Mucosa of descending colon (tissue), 3 donors: ENCODE data around the gene KDM7A. TPM values are rescaled to one million over a fixed set of nuclear protein-coding genes. Genes with fewer than 3 reads are reported as not detected.
A peak's percentile ranks its signal among the peaks of the same experiment; 100 is the strongest.
"Not testable (repeated sequence)": the region's sequence is repeated elsewhere in the genome, so short reads cannot be mapped to it uniquely, and the experiment has no call there.

Experiments used
- ATAC-seq: fragments of 200-7000 bp; cut with Tn5 transposase; one replicate; pipeline ENCODE4 v1.9.1; 2020; ENCODE audit warnings: mild to moderate bottlenecking, moderate library complexity
- DNase-seq, 3 donors: peaks; one replicate each; pipeline ENCODE4 v3.0.0-alpha.2; 2020
- H3K36me3 ChIP-seq: fragments of 200-600 bp; one replicate; pipeline ENCODE4 v1.8.0; 2021; ENCODE audit warnings: low read depth, mild to moderate bottlenecking
- H3K4me1 ChIP-seq: fragments of 200-600 bp; one replicate; pipeline ENCODE4 v1.8.0; 2021; ENCODE audit warnings: low read depth, mild to moderate bottlenecking
- H3K4me3 ChIP-seq: fragments of 200-600 bp; one replicate; pipeline ENCODE4 v1.8.0; 2021; ENCODE audit warnings: mild to moderate bottlenecking
- H3K9me3 ChIP-seq: fragments of 200-600 bp; one replicate; pipeline ENCODE4 v1.8.0; 2021; ENCODE audit warnings: mild to moderate bottlenecking
- intact Hi-C, 2 donors: fragments of 100-400 bp; cut with DNase I in 1 of 2; cut with micrococcal nuclease in 1 of 2; formaldehyde crosslinking; loops; one replicate each; pipeline versions ENCODE4 v1.11.0 to v1.11.1; 2022; cut with DNase I, micrococcal nuclease
- total RNA-seq, 3 donors: library from RNA; stranded (reverse); fragmentation: NEBNext Ultra II Directional in 2 of 3; extraction: Animal tissue kit (Norgen Biotek cat#: 25700) in 2 of 3; gene quantifications; one replicate each; pipeline versions ENCODE4 v1.2.1 to v1.2.4, GENCODE V29; 2021 to 2023
- TF ChIP-seq, protein P1 (sequence below): fragments of 200-600 bp; IDR thresholded peaks from one replicate; pipeline ENCODE4 v1.8.0; 2022; ENCODE audit warnings: antibody characterized with exemption, mild to moderate bottlenecking
- donor health status: DM: no; HTN: no; CAD: no; lungs with moderate emphysema.
- donor health status: DM: no; HTN: no; CAD: no.
- donor health status: DM: no; HTN: yes; CAD: no.

The KDM7A gene
- total RNA-seq, 3 donors from 2014 or later = 27.4 to 45.4 (median 27.9) TPM

DNA sequence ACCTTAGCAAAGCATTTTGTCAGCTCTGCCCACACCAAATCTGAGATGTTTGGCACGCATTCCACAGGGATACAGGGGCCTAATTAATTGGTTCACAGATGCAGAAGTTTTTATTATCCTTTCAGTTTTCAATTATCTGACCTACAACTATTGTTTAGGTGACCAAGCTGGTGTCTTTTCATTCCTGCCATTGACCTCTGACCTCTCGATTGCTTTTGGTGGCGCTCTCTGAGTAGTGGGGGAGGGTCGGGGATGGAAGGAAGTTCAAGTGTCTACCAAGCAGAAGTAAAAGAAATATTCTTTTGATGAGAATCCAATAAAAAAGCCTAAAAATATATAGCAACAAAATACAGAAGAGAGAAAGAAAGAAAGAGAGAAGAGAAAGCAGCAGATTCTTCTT is 28.8 kb upstream of the KDM7A start:
- intact Hi-C loops = no loop called here
- Histone ChIP-seq H3K9me3 (peaks cover 4% of the 10 kb centered on the region), H3K4me1 (peaks cover 10% of the 10 kb centered on the region), H3K4me3 (no peak overlapping the region), H3K36me3 (no peaks in the 10 kb centered on the region)
- ATAC-seq = no peak
- TF ChIP-seq, protein P1, sequence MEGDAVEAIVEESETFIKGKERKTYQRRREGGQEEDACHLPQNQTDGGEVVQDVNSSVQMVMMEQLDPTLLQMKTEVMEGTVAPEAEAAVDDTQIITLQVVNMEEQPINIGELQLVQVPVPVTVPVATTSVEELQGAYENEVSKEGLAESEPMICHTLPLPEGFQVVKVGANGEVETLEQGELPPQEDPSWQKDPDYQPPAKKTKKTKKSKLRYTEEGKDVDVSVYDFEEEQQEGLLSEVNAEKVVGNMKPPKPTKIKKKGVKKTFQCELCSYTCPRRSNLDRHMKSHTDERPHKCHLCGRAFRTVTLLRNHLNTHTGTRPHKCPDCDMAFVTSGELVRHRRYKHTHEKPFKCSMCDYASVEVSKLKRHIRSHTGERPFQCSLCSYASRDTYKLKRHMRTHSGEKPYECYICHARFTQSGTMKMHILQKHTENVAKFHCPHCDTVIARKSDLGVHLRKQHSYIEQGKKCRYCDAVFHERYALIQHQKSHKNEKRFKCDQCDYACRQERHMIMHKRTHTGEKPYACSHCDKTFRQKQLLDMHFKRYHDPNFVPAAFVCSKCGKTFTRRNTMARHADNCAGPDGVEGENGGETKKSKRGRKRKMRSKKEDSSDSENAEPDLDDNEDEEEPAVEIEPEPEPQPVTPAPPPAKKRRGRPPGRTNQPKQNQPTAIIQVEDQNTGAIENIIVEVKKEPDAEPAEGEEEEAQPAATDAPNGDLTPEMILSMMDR = no peak
- no peak for DNase-seq

DNA sequence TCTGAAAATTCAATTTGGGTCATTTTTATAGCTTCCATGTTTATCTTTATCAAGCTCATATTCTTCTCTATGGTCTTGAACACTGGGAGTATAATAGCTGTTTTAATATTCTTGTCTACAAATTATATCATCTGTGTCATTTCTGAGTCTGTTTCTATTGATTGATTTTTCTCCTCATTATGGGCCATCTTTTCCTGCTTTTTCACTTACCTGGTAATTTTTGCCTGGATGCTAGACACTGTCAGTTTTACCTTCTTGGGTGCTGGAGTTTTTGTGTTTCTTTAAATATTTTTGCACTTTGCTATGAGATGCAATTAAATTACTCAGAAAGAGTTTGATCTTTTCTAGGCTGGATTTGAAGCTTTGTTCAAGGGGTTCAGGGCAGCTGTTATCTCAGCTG is 26.8 kb upstream of the KDM7A start:
- Histone ChIP-seq H3K36me3 (no peaks in the 10 kb centered on the region), H3K4me3 (no peak overlapping the region), H3K9me3 (peaks cover 4% of the 10 kb centered on the region), H3K4me1 (peaks cover 3% of the 10 kb centered on the region)
- ATAC-seq (no peak), DNase-seq (no peak)
- intact Hi-C loops = no loop called here
- TF ChIP-seq, protein P1 = no peak

DNA sequence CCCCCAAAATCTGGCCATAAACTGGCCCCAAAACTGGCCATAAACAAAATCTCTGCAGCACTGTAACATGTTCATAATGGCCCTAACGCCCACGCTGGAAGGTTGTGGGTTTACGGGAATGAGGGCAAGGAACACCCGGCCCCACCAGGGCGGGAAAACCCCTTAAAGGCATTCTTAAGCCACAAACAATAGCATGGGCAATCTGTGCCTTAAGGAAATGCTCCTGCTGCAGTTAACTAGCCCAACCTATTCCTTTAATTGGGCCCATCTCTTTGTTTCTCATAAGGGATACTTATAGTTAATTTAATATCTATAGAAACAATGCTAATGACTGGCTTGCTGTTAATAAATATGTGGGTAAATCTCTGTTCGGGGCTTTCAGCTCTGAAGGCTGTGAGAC is 26.2 kb upstream of the KDM7A start:
- DNase-seq = not testable (repeated sequence)

DNA sequence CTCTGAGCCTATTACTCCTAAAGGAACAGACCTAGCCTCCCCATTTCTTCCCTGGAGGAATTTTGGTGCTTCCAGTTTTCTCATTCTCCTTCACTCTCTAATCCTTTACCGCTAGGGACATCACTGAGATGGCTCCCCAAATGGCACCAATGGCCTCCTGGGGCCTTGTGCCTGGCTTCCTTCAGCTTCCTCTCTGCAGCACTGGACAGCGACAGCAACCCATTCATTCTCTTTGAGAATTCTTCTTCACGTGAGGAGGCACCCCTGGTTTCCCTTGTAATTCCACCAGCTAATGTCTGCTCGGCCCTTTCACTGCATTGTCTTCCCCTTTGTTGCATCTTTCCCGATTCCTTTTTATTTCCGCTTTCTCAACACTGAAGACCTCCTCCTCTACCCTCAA is 24.6 kb upstream of the KDM7A start:
- DNase-seq (no peak), ATAC-seq (no peak)
- intact Hi-C loops = no loop called here

More for the DNA sequence above, 26.2 kb upstream of the KDM7A start:
- intact Hi-C loops, H3K9me3 ChIP-seq, H3K4me3 ChIP-seq, ATAC-seq, H3K36me3 ChIP-seq, H3K4me1 ChIP-seq: not testable (repeated sequence)

DNA sequence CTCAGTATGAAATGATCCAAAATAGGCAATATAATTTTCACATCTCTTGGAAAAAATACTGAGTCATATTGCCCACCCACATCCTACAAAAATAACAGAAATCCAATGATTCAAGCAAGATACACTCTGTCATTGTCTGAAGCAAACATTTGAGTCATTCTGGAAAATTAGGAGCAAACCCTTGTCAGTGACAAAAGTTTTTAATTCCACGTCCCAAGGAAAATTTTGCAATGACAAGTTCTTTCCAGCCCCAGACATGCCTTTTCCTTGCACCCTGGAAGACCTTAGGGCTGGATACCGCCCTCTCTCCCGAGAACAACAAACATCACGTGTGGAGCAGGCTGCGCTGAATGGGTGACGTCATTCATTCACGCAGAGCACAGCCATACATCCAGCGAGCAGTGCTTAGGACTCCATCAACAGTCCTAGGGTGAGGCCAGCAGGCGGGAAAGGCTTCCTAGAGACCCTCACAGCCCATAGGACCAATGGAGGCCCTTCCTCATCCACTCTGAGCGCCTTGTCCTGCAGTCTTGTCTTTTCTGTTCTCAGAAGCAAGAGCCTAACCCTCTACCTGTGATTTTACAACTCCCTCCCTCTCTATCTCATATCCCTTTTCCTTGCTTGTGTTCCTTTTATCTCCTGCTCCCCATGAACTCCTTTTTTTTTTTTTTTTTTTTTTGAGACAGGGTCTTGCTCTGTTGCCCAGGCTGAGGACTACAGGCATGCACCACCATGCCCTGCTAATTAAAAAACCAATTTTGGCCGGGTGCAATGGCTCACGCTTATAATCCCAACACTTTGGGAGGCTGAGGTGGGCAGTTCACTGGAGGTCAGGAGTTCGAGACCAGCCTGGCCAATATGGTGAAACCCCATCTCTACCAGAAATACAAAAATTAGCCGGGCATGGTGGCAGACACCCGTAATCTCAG is 23.5 kb upstream of the KDM7A start:
- no peaks in the 10 kb centered on the region for H3K4me1 ChIP-seq
- intact Hi-C loops = no loop called here
- H3K9me3 ChIP-seq = peaks cover 4% of the 10 kb centered on the region
- no peaks in the 10 kb centered on the region for H3K36me3 ChIP-seq
- peak; percentile 98 for ATAC-seq
- H3K4me3 ChIP-seq = no peak overlapping the region
- DNase-seq = peak in 2 of 3 donors; percentile 53 to 64
- TF ChIP-seq, protein P1 = no peak

More for the DNA sequence above, 24.6 kb upstream of the KDM7A start:
- H3K4me1 ChIP-seq = peaks cover under 1% of the 10 kb centered on the region
- no peak overlapping the region for H3K4me3 ChIP-seq
- TF ChIP-seq, protein P1 = no peak
- H3K9me3 ChIP-seq = peaks cover 4% of the 10 kb centered on the region
- H3K36me3 ChIP-seq = no peaks in the 10 kb centered on the region

DNA sequence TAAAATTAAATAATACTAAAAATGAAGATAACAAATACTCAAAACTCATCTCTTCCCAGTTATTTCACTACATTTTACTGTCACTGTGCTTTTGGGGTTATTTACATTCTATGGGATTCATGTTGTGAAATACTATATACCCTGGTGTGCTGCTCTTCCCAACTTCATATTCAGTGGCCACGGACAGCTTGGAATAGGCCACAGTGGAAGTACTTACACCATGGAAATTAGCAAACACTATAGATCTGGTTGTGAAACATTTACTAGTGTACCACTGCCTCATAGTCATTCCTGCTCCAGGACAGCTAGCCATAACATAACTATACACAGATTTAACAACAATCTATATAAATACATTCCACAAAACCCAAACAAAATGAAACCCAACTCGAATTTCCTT is 21.2 kb upstream of the KDM7A start:
- ATAC-seq = no peak
- H3K36me3 ChIP-seq = no peaks in the 10 kb centered on the region
- H3K4me3 ChIP-seq = no peak overlapping the region
- H3K9me3 ChIP-seq = no peaks in the 10 kb centered on the region
- no peaks in the 10 kb centered on the region for H3K4me1 ChIP-seq
- TF ChIP-seq, protein P1 = no peak
- intact Hi-C loops = no loop called here
- no peak for DNase-seq
